ENCODE data around the gene TPSD1. TPM values are rescaled to one million over a fixed set of nuclear protein-coding genes. Genes with fewer than 3 reads are reported as not detected.
"Not testable (repeated sequence)": the region's sequence is repeated elsewhere in the genome, so short reads cannot be mapped to it uniquely, and the experiment has no call there.

TPSD1 gene
- total RNA-seq, 2 experiments from 2014 or later, result not detected

- not testable (repeated sequence) for H3K9me3 Mint-ChIP-seq, DNase-seq, H3K4me1 Mint-ChIP-seq, H3K27me3 Mint-ChIP-seq, H3K4me3 Mint-ChIP-seq, H3K27ac Mint-ChIP-seq, H3K36me3 Mint-ChIP-seq
These were observed 27.6 kb upstream of the TPSD1 start for GRCh38 chr16:1228227-1228626.

GRCh38 chr16:1229476-1229875 is 26.4 kb upstream of the TPSD1 start:
- not testable (repeated sequence) for H3K4me3 Mint-ChIP-seq, H3K27me3 Mint-ChIP-seq, H3K36me3 Mint-ChIP-seq, H3K27ac Mint-ChIP-seq, DNase-seq, H3K4me1 Mint-ChIP-seq, H3K9me3 Mint-ChIP-seq

DNA sequence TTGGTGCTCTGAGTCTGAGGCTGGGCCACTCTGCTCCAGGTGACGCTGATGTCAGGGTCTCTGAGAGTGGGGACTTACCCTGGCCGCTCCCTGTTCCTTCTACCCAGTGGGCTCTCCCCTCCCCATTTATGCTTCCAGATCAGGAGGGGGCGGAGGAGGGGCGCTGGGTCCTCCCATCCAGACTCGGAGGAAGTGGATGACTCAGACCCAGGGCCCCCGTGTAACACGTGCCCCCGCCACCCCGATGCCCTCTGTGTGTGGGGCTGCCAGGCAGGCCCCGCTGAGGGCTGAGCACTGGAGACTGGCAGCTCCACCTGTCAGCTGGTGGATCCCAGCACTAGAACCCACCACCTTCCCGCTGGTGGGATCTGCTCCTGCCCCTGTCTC is 25.8 kb upstream of the TPSD1 start, which contains the start of gene TPSB2:
TPSB2 (minus strand) TSS at position 101 of the 387 bp plus-strand sequence. CDS start 233 bp downstream, outside the sequence.
- DNase-seq, H3K27me3 Mint-ChIP-seq, H3K4me1 Mint-ChIP-seq, H3K27ac Mint-ChIP-seq, H3K9me3 Mint-ChIP-seq, H3K36me3 Mint-ChIP-seq, H3K4me3 Mint-ChIP-seq: not testable (repeated sequence)

DNA sequence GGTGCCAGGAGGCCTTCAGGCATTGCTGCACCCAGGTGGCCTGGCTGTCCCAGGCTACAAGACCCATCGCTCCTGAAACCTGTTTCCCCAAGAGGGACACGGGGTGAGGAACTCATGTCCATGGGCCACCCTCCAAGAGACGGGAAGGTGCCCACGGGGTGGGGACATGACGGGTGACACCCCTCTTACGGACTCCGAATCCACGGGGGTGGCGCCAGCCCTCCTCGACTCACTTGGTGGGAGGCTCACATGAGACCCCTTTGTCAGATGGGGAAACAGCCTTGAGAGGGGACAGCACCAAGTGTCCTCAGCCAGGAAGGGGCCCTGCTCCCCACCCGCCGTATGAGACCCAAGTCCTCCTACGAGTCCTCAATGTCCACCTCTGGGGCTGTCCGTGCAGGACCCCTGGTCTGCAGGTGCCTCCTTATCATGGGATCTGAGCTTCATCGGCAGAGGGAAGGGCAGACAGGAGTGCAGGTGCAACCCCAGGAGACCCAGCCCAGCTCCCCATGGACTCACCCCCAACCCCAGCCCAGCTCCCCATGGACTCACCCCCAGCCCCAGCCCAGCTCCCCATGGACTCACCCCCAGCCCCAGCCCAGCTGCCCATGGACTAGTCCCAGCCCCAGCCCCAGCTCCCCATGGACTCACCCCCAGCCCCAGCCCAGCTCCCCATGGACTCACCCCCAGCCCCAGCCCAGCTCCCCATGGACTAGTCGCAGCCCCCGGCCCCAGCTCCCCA is 25.2 kb upstream of the TPSD1 start:
- H3K27me3 Mint-ChIP-seq, H3K27ac Mint-ChIP-seq, H3K4me1 Mint-ChIP-seq, DNase-seq, H3K4me3 Mint-ChIP-seq, H3K9me3 Mint-ChIP-seq, H3K36me3 Mint-ChIP-seq: not testable (repeated sequence)

- not testable (repeated sequence) for H3K36me3 Mint-ChIP-seq, H3K4me3 Mint-ChIP-seq, H3K27ac Mint-ChIP-seq, DNase-seq, H3K27me3 Mint-ChIP-seq, H3K9me3 Mint-ChIP-seq, H3K4me1 Mint-ChIP-seq
These were observed 24.6 kb upstream of the TPSD1 start for GRCh38 chr16:1231301-1231700.

DNA sequence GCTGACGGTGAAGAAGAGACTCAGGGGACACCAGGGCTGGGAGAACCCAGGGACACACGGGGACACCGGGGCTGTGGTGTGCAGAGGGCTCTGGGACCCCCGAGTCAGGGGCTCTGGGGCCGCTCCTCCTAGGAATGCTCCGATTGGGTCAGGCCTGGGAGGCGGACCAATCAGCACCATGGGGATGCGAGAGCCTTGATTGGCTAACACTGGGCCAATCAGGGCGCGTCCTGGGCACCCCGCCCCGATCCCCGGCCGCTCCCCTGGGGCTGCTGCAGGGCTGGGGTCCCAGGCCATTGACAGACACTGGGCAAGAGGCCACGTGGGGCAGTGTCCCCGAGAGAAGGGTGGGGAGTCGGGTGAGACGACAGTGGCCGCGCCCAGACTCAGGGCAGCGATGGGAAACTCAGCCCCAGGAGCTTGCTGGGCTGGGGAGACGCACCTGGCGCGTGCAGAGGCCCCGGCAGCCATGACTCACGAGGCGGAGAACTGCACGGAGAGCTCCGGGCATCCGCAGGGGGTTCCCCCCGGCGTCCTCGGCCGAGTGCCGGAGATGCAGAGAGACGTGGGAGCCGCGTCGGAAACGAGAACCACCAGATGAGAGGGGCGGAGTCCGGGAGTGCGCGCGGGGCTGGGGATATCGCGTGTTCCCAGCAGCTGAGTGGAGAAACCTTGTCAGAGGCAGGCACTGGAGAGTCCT is 23.7 kb upstream of the TPSD1 start:
- H3K27ac Mint-ChIP-seq, DNase-seq, H3K36me3 Mint-ChIP-seq, H3K4me3 Mint-ChIP-seq, H3K9me3 Mint-ChIP-seq, H3K27me3 Mint-ChIP-seq, H3K4me1 Mint-ChIP-seq: not testable (repeated sequence)

DNA sequence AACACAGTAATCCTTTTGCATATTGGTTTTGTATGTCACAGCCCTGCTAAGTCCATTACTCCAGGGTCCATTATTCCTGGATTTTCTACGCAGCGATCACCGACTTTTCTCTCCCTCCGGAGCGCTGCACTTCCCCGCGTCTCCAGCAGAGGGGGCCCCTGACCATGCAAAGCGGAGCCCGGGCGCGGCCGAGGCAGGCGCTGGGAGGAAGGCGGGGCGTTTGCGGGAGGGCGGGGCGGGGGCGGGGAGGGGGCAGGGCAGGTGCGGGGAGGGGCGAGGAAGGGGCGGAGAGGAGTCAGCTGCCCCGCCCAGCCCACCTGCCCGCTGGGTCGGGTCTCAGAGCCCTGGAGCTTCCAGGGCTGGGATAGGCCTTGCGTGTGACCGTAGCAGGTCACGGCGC is 19.2 kb upstream of the TPSD1 start:
- H3K9me3 Mint-ChIP-seq, H3K4me1 Mint-ChIP-seq, H3K4me3 Mint-ChIP-seq, DNase-seq, H3K27me3 Mint-ChIP-seq, H3K27ac Mint-ChIP-seq, H3K36me3 Mint-ChIP-seq: not testable (repeated sequence)

DNA sequence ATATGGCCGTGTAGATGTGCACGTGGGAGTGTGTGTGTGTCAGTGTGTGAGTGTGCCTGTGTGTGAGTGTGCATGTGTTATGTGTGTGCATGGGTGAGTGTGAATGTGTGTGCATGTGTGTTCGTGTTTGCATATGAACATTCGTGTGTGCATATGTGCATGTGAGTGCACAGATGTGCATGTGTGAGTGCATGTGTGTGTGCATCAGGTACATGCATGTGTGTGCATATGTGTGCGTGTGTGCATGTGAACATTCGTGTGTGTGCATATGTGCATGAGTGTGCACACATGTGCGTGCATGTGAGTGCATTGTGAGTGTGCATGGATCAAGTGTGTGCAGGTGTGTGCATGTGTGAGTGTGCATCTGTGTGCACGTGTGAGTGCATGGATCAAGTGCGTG is 17.9 kb upstream of the TPSD1 start:
- Mint-ChIP-seq H3K36me3 (no peaks in the 10 kb centered on the region), H3K9me3 (no peaks in the 10 kb centered on the region), H3K4me1 (no peaks in the 10 kb centered on the region), H3K27me3 (peaks cover 5% of the 10 kb centered on the region), H3K27ac (no peak overlapping the region), H3K4me3 (no peak overlapping the region)
- no peak for DNase-seq

- H3K9me3 Mint-ChIP-seq, H3K27me3 Mint-ChIP-seq, H3K4me1 Mint-ChIP-seq, DNase-seq, H3K4me3 Mint-ChIP-seq, H3K36me3 Mint-ChIP-seq, H3K27ac Mint-ChIP-seq: not testable (repeated sequence)
These were observed 17.0 kb upstream of the TPSD1 start for GRCh38 chr16:1238909-1239308.

- not testable (repeated sequence) for H3K4me1 Mint-ChIP-seq, DNase-seq, H3K9me3 Mint-ChIP-seq, H3K36me3 Mint-ChIP-seq, H3K27ac Mint-ChIP-seq, H3K27me3 Mint-ChIP-seq, H3K4me3 Mint-ChIP-seq
These were observed 16.3 kb upstream of the TPSD1 start for GRCh38 chr16:1239575-1239974.

- not testable (repeated sequence) for H3K9me3 Mint-ChIP-seq, H3K4me3 Mint-ChIP-seq, H3K36me3 Mint-ChIP-seq, DNase-seq, H3K27ac Mint-ChIP-seq, H3K4me1 Mint-ChIP-seq
- peaks cover 12% of the 10 kb centered on the region for H3K27me3 Mint-ChIP-seq
These were observed 15.4 kb upstream of the TPSD1 start, which contains the start of gene TPSAB1 for GRCh38 chr16:1240436-1240835. Gene TPSAB1 (plus strand): TSS chr16:1240705. CDS start chr16:1240939, 234 bp downstream.

DNA sequence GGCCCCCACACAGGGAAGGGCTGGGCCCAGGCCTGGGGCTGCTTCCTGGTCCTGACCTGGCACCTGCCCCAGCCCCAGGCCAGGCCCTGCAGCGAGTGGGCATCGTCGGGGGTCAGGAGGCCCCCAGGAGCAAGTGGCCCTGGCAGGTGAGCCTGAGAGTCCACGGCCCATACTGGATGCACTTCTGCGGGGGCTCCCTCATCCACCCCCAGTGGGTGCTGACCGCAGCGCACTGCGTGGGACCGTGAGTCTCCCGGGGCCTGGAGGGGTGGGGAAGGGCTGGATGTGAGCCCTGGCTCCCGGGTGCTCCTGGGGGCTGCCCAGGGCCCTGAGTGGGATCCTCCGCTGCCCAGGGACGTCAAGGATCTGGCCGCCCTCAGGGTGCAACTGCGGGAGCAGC is 14.8 kb upstream of the TPSD1 start:
- DNase-seq, H3K4me1 Mint-ChIP-seq, H3K27ac Mint-ChIP-seq, H3K4me3 Mint-ChIP-seq, H3K9me3 Mint-ChIP-seq, H3K36me3 Mint-ChIP-seq: not testable (repeated sequence)
- H3K27me3 Mint-ChIP-seq, result peaks cover 17% of the 10 kb centered on the region

DNA sequence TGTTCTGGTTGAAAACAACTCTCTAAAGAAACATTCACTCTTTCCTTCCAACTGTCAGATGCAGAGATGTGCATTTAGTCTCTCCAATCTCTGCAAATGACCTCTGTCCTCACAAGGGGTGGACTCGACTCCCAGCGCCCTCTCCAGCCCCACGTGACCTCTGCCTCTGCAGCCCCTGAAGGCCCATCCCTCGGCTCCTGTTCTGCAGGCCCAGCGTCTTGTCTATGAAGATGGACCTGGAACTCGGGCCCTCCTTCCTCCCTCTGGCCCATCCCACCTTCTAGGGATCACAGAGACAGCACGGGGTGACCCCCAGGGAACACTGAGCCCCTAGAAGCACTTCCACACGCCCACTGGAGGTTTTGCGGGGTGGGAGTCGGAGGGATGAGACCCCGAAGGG is 12.5 kb upstream of the TPSD1 start:
- H3K27me3 Mint-ChIP-seq, result peaks cover 24% of the 10 kb centered on the region
- not testable (repeated sequence) for H3K4me3 Mint-ChIP-seq, H3K9me3 Mint-ChIP-seq, DNase-seq, H3K4me1 Mint-ChIP-seq, H3K27ac Mint-ChIP-seq, H3K36me3 Mint-ChIP-seq

GRCh38 chr16:1243907-1244850 is 11.7 kb upstream of the TPSD1 start:
- H3K4me3 Mint-ChIP-seq, H3K27ac Mint-ChIP-seq, H3K36me3 Mint-ChIP-seq, DNase-seq, H3K9me3 Mint-ChIP-seq, H3K4me1 Mint-ChIP-seq: not testable (repeated sequence)
- H3K27me3 Mint-ChIP-seq, result peaks cover 24% of the 10 kb centered on the region

DNA sequence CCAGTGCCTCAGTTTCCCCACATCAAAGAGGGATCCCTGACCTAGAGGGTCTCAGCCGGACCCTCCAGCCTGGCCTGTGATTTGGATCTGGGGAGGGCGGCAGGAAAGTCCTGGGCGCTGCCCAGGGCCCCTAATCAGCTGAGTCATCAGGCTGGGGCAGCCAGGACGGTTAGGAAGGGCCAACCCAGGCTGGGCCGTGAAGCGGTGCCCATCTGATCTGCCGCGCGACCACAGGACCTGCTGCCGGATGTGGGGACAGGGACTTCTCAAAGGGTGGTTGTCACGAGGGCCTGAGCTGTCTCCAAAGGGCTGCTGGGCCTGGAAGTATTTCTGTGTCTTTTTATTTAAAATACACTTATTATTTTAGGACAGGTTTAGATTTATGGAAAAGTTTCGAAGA is 11.0 kb upstream of the TPSD1 start:
- H3K27me3 Mint-ChIP-seq, result peaks cover 24% of the 10 kb centered on the region
- no peaks in the 10 kb centered on the region for H3K4me1 Mint-ChIP-seq
- H3K9me3 Mint-ChIP-seq, result no peaks in the 10 kb centered on the region
- H3K4me3 Mint-ChIP-seq, result no peak overlapping the region
- DNase-seq, result no peak
- H3K36me3 Mint-ChIP-seq, result no peaks in the 10 kb centered on the region
- no peak overlapping the region for H3K27ac Mint-ChIP-seq

Measured in activated naive CD8-positive, alpha-beta T cell treated with anti-CD3 and anti-CD28 coated beads for 36 hours (primary cell).